Measurements from ENCODE around the gene ALDH3B1. TPM values are rescaled to one million over a fixed set of nuclear protein-coding genes. Genes with fewer than 3 reads are reported as not detected.
A peak's percentile ranks its signal among the peaks of the same experiment; 100 is the strongest.

Gene ALDH3B1
- total RNA-seq, 1 experiment from 2014 or later = 19.0 TPM

DNA sequence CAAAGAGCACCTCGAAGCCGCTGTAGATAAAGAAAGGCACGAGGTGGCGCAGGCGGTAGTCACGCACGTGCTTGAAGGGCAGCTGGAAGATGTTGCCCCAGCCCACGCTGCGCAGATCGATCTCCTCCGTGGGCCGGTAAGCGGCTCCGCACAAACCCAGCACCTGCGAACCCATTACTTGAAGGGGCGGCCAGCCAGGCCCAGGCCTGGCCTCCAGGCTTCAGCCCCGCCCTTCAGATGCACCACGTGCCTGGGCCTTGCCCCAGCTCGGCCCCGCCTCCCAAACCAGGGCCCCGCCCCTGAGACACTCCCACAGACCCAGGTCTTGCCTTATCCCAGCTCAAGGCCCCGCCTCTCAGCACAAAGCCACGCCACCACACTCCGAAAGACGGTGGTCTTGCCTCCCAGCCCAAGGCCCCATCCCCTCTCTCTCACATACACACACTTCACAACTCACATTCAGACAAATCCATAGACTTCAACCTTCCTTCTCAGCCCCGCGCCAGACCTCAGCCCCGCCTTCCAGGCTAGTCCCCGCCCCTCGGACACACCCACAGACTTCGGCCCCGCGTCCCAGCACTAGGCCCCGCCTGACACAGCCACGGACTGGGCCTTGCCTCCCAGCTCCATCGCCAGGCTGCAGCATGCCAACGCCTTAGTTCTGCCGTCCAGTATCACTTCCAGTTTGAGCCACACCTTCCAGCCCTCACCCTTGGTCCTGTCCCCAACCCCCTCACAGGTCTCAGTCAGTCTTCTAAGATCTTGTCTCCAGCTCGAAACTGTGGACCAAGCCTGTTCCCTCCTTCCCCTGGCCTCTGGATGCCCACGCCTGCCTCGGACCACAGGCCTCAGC is 13.3 kb upstream of the ALDH3B1 start:
- no peak for DNase-seq (ENCODE audit: low read depth)

DNA sequence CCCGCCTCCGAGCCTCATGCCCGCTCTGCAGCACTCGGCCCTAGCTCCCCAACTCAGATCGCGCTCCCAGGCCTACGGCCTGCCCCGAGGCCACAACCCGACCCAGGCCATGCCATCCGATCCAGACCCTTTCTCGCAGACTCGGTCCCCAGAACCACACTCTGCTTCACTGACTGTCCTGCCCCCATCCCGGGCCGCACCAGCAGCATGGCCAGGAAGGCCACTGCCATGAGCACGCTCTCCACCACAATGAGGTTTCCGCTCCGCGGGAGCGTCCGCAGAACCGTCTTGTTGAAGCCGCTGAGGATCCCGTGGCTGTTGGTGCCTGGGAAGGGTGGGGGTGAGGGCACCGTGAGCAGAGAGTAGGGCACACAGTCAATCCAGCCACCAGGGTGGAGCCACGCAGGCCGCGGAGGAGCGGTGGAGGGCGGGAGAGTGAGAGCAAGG is 12.6 kb upstream of the ALDH3B1 start:
- DNase-seq (ENCODE audit: low read depth) = no peak

DNA sequence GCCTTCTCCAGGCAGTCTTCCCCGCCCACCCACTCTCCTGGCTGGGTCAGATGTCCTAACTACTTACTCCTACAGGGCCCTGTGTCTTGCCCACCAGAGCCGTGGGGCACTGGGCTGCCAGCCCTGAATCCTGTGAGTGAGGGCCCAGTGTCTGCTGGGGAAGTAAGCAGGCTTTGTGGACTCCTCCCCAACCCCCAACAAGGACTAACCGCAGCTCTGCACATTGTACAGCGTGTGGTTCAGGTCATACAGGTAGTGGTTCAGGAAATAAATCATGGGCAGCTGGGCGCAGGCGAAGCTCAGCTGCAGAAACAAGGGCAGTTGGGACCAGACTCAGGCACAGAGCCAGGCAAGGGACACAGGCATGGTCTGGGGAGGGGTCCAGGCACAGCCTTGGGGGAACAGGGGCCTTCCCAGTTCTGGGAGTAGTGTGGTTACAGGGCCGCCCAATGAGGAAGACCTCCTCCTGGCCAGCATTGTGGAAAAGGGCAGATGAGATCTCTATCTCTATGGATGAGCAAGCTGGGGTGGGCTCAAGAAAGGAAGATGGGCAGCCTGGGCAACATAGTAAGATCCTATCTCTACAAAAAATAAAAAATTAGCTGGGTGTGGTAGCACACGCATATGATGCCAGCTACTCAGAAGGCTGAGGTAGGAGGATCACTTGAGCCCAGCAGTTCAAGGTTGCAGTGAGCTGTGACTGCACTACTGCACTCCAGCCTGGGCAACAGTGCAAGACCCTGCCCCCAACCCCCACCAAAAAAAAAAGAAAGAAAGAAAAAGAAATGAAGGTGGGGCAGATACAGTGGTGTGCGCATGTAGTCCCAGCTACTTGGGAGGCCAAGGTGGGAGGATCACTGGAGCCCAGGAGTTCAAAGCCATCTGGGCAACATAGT is 11.7 kb upstream of the ALDH3B1 start:
- DNase-seq (ENCODE audit: low read depth) = no peak

DNA sequence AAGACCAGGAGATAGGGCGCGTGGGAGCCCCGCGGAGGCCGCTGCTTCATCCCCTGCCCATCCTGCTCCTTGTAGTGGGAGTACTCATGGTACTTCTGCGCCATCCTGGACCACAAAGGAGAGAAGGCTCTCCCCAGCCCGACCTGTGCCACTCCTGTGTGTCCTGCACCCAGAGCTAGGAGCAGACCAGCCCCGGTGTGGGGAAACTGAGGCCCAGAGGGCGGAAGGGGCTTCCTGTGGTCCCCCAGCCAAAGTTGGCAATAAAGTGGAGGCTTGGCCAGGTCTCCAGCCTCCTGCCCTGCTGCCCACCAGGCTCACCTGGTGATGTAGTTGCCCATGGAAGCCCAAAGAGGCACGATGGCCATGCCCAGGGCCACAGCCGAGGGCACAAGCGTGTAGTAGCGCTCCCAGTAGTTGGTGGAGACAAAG is 10.9 kb upstream of the ALDH3B1 start:
- DNase-seq (ENCODE audit: low read depth) = no peak

DNA sequence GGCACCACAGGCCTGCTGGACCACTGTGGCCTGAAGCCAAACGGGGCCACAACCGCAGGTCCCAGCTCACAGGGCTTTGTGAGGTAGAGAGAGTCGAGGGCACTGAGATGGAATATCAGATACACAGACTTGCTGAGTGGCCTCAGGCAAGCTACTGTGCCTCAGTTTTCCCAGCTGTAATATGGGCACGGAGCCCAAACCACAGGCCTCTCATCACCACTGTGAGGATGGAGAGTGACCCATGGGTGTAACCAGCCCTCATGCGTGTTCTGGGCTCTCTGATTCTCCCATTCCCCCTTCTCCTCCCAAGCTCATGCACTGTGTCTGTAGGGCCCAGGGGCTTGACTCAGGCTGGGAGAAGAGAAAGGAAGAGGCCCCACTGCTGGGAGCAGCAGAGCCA is 10.4 kb upstream of the ALDH3B1 start:
- DNase-seq (ENCODE audit: low read depth) = no peak

DNA sequence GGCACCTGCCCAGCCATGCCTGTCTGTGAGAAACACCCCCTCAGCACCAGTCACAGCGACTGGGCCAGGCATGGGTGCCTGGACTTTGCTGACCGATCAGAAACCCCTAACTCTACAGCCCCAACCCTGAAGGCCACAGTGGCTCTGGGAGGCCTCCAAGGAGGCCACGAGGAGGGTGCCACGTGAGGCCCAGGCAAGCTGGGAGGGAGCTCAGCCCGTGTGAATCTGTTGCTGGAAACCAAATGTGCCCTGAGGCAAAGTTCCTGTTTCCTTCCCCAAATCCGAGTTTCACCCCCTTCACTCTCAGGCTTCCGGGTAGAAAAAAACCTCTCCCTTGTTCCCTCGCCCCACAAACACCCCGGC is 7.6 kb upstream of the ALDH3B1 start:
- DNase-seq (ENCODE audit: low read depth) = no peak

DNA sequence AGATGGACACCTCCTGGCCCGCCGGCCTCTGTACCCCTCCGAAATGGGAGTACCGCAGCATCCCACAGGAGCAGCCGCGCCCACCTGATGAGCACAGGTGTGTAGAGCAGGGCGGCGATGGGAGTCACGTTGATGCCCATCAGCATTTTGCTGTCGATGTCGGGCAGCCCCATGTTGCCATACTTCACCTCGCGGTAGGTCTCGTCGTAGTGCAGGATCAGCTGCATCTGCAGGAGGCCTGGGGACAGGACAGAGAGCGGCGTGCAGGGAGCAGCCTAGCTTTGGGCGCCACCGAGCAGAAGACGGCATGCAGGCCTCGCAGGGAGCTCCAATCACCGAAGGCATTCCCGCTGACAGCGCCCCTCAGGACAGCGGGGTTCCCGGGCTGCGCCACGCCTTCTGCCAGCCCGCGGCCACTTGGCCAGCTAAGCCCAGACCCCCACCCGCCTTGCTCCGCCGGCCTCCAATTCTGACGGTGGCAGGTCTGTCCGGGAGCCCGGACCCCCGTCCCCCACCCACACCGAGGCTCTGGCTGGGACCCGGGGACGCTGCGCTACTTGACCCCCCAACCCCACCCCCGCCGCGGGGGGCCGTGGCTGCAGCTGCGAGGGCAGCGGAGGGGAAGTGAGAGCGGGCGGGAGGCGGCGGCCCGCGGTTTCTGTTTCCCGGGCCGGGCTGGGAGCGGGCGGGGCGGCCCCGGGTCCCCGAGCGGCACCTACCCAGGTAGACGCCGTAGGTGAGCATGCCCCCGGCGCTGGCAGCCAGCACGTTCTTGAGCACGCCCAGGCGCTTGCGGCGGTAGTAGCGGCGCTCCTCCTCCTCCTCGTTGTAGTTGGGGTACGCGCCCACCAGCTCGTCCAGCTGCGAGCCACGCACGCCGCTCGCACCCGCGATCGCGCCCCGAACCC is 6.9 kb upstream of the ALDH3B1 start:
- no peak for DNase-seq (ENCODE audit: low read depth)

DNA sequence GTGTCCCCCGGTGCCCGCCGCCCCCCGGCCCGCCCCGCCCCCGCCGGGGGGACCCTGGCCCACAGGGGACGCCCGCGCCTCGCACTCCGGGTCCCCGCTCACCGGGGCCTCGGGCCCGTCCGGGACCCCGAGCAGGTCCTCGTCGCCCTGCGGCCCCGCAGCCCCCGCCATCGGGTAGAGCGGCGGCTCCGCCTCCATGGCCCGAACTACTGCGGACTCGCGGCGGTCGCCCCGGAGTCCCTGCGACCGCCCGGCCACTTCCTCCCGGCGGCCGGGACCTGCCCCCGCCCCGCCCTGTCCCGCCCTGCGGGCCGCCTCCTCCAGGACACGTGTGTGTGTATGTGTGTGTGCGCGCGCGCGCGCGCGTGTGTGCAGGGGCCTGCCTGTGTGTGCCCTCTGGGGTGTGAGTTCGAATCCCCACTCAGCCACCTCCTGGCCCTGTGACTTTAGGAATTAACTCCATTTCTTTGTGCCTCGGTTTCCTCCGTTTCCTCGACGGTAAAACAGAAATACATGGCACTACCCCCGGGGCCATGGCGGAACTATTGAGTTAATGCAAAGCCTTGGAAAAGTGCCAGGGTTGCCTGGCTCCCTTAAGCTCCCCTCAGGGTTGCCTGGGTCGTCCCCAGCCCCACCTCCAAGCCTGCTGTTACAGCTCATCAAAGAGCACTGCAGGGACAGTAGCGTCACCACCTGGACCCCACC is 6.1 kb upstream of the ALDH3B1 start, which contains the start of gene UNC93B1:
UNC93B1 (minus strand) TSS at position 252 of the 705 bp plus-strand sequence; CDS start at position 198, 54 bp downstream.
- peak; percentile 78 for DNase-seq (ENCODE audit: low read depth)

DNA sequence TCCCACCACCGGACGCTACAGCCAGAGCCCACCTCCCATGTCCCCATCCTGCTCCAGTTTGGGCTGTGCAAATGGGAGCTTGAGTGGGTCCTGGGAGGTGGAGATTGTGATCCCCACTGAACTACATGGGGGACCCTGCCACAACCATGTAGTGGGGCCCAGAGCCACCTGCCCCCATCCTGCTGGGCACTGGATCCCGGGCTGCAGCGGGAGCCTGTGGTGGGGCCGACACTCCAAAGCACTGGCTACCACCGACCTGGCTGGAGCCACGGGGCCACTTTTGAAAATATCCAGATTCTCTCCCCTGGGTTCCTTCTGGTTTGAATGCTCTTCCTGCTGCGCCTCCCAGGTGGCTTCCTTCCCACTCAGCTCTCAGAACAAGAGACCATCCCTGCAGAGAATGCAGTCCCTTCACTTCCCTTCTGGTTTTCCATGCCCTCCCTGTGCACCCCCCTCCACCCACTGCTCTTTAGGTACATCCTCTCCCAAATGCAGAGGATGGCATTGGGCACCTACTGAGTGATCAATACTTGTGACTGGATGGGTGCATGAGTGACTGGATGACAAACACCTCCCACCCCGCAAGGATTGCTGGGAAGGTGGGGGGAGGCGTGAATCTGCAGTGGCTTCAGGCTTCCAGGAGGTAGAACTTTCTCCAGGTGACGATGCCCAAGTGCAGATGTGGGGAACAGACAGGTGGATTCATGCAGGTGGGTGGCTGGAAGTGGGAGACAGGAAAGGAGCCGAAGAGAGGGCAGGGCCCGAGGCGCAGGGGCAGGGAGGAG is 5.4 kb upstream of the ALDH3B1 start:
- no peak for DNase-seq (ENCODE audit: low read depth)

DNA sequence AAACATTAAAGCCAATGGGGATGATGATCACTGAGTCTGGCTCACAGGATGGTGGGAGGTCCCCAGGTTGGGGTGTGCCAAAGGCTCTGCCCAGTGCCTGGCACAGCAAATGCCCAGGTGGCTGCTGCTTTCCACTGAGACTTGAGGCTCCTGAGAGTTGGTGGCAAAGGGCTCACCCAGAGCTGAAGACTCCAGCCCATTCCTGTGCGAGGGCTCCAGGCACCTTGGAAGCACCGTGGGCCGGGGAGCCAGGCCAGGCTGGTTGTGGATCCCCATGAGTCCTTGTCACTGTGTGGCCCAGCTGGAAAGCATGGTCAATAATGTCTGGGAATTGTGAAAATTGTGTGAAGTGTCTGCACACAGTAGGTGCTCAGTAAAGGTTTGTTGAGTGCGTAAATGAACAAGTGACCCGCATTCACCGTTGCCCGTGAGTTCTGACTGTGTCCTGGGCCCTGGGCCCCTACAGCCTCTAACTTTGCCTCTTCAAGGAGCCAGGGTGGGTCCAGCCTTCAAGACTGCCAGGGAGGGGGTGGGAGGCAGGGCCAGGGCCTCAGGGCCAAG is 3.4 kb upstream of the ALDH3B1 start:
- no peak for DNase-seq (ENCODE audit: low read depth)

DNA sequence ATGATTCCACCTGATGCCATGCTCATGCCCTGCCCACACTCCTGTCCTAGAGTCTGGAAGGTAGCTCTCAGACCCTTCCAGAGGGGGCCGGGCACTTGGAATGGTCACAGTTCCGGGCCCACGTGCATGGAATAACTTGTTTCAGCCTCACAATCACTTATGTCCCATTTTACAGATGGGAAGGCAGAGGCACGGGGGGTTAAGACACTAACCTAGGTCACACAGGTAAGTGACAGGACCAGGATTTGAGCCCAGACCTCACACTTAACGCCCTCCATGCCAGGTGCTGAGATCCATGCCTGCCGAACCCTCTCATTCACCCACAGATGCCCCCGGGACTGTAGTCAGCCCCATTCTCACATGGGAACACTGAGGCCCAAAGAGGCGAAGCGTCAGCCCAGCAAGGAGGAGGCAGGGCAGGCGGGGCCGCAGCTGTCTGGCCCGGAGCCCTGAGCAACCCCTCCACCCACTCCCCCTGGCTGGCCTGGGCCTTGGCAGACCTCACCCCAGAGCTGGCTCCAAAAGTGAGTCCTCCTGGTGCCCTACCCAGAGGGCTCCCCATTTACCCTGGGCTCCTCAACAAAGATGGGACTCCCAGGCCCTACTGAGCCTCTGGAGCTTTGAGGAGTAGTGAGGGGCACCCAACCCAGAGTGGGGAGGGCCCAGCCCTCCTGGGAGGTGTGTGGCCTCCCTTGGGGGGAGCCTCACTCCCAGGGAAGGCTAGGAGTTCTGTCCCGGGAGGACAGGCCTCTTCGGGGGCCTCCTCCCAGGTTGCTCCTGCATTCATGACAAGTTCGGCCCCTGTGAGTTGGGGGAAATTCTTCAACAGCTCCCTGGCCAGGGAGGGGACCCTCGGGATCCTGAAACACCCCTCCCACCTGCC is 2.4 kb upstream of the ALDH3B1 start:
- no peak for DNase-seq (ENCODE audit: low read depth)

DNA sequence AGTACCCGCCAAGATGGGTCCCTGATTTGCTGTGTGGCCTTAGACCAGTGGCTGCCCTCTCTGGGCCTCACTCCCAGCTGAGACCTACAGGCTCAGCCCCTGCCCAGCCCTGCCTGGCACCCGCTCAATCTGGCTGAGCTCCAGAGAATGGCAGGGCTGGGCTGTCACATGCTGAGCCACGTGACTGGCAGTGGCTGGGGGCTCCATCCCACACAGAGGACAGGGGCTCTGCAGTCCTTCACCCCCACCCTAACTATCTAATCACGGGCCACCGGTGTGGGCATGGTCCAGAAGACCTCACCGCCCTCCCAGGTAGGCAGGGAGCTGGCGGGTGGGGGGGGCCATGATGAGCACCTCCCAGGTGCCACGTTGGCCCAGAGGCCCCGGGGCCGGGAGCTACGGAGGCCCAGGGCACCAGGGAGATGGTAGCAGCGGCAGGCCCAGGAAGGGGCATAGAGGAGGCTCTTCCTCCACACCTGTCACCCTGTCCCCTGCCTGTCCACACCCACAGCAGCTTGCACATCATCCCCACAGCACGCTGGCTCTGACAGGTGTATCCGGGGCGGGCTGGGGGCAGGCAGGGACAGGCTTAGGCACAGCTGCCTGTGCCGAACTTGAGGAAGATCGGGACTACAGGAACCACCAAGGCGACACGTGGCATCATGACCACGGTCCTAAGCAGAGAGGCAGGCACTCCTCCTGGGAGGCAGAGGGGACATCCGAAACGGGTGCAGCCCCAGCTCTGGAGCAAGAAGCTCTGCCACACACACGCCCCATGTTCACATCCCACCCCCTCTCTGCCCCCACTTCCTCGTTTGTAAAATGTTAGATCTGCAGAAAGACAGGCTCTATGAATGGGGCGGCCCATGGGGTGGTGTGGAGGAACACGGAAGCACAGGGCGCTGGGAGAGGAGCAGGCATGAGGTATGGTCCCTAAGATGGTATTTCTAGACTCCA is 1.5 kb upstream of the ALDH3B1 start:
- no peak for DNase-seq (ENCODE audit: low read depth)

DNA sequence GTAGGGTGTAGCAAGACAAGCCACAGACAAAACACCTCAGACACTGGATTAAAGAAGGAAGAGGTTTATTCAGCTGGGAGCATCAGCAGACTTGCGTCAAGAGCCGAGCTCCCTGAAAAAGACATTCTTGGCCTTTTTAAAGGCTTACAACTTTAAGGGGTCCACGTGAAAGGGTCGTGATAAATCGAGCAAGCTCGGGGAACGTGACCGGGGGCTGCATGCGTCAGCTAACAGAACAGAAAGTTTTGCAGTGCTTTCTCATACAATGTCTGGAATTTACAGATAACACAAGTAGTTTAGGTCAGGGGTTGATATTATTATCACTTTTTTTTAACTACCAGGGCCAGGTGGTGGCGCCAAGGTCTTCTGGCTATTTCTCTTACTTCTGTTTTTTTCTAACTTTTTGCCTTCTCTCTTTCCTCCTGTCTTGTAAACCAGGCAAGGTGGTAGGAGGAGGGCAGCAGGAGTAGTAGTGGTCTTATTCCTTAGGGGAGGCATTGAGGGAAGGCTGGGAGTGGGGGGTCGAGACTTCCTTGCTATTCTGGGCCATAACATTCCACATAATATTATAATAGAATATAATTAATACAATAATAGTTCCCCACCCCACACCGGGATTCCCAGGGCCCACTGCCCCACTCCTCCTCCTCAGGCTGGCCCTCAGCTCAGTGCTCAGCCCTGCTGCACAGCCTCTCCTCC is 587 bp upstream of the ALDH3B1 start:
- DNase-seq (ENCODE audit: low read depth) = peak; percentile 80

DNA sequence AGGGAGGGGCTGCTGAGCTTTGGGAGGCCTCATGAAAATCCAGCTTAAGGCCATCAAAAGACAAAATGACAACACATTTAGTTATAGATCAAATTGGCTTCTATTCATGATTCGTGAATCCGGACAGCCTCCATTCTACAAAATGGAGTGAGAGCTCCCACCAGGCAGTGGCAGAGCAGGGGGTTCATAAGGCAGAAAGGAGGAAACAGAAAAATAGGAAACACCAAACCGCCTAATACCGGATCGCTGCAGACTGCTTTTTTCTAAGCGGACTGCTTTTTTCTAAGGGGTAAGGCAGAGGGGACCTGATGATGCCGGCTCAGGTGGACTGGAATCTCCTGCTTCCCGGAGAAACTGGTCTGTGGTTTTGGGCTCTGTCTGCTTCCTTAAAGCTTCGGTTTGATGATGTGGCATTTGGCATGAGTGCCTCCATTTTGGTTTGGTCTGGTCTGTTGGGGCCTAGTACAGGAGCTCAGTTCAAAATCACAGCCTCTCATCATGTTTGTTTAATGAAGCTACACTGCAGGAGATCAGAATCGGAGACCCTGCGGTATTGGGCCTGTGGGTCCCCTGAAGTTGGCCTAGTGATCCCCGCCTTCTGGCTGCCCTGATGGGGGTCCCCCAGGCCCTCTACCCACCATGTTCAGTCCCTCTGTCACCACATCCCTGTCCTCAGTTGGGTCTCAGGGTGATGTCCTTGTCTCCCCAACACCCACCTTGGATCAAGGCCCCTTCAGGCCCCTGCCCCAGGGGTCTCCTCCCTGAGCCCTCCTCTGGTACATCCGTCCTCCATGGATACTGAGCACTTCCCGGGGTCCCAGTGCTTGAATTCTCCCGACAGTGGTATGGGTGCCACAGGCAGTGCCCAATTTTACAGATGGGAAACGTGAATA is 1.2 kb downstream of the ALDH3B1 start:
- no peak for DNase-seq (ENCODE audit: low read depth)

DNA sequence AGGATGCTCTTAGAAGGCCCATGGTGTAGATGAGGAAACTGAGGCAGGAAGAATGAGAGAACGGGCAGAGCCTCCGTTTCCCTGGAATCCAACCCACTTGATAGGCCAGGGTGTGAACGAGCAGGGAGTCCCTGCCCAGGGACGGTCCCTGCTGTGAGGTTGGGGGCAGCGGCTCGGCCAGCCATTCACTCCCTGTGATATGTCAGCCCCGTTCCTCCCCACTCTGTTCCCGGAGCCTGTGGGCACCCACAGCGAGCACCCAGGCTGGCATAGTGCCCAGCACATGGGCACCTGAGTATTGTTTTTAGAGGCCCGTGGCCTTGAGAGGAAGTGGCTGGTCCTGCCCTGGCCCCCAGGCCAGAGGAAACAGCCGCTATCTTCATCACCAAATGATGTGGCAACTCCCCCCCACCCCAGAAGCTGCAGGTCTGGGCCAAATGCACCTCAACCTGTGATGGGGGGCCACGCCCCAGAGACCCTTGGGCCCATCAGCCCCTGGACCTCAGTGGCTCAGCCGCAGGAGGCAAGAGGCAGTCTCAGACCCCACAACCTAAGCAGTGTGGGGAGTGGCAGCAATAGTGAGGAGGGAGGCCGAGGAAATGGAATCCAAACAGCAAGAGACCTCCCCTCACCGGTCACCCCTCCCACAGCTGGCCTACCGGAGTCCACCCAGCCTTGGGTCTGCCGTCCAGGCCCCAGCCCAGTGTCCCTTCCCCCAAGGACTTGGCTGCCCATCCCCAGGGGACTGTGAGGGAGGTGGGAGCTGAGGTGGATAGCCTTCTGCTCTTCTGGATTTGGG is 2.1 kb downstream of the ALDH3B1 start:
- no peak for DNase-seq (ENCODE audit: low read depth)

All from HT1080 (cell line).